ENCODE data around the gene KPTN. TPM values are rescaled to one million over a fixed set of nuclear protein-coding genes. Genes with fewer than 3 reads are reported as not detected.

KPTN gene
- total and polyA plus RNA-seq, 4 donors: 2.3 to 6.0 (median 4.0) TPM

GRCh38 chr19:47531640-47532387 lies 47.8 kb upstream of the KPTN start (continued):
- TF ChIP-seq FOXA2 (IDR thresholded peaks at IDR 0.05): no peak
- no peak for TF ChIP-seq HNF4A (conservative IDR thresholded peaks at IDR 0.05)
- TF ChIP-seq HNF4G (IDR thresholded peaks at IDR 0.05): no peak
- TF ChIP-seq CTCF (IDR thresholded peaks at IDR 0.05; ENCODE audit: low read depth, low read length, missing input control): no peak
- TF ChIP-seq EGR1 (IDR thresholded peaks at IDR 0.05; ENCODE audit: low read depth in 2 of 2): no peak
- no peak for TF ChIP-seq YY1 (IDR thresholded peaks at IDR 0.05)
- TF ChIP-seq RAD21 (IDR thresholded peaks at IDR 0.05): no peak

- H3K4me1 ChIP-seq (ENCODE audit: control insufficient read depth in 4 of 4, insufficient read depth in 4 of 4, low read length in 3 of 4): no peaks in the 10 kb centered on the region
- WGBS: 88% methylated on average over 16 of the region's 16 CpGs
- DNase-seq (ENCODE audit: low spot score): no peak
- H3K36me3 ChIP-seq (ENCODE audit: control insufficient read depth in 4 of 4, insufficient read depth in 3 of 4, low read depth in 1 of 4, low read length in 3 of 4): no peaks in the 10 kb centered on the region
- H3K27me3 ChIP-seq (ENCODE audit: control insufficient read depth in 4 of 4, insufficient read depth in 4 of 4, low read length in 3 of 4): no peaks in the 10 kb centered on the region
- no peak overlapping the region for H3K9ac ChIP-seq (ENCODE audit: low read depth in 1 of 2, low read length in 2 of 2)
- TF ChIP-seq RXRA (IDR thresholded peaks at IDR 0.05) (no peak), RAD21 (IDR thresholded peaks at IDR 0.05) (no peak), FOXA1 (IDR thresholded peaks at IDR 0.05) (no peak), GABPA (IDR thresholded peaks at IDR 0.05 in 1 of 2, conservative IDR thresholded peaks at IDR 0.05 in 1 of 2) (no peak), SP1 (IDR thresholded peaks at IDR 0.05) (no peak), REST (IDR thresholded peaks at IDR 0.05) (no peak), NR2F2 (IDR thresholded peaks at IDR 0.05) (no peak), TAF1 (conservative IDR thresholded peaks at IDR 0.05) (no peak), JUND (IDR thresholded peaks at IDR 0.05) (no peak), FOXA2 (IDR thresholded peaks at IDR 0.05) (no peak), HNF4A (conservative IDR thresholded peaks at IDR 0.05) (no peak), CTCF (IDR thresholded peaks at IDR 0.05; ENCODE audit: low read depth, low read length, missing input control) (no peak), EGR1 (IDR thresholded peaks at IDR 0.05; ENCODE audit: low read depth in 2 of 2) (no peak), HNF4G (IDR thresholded peaks at IDR 0.05) (no peak), YY1 (IDR thresholded peaks at IDR 0.05) (no peak)
- TF ChIP-seq, protein P1, sequence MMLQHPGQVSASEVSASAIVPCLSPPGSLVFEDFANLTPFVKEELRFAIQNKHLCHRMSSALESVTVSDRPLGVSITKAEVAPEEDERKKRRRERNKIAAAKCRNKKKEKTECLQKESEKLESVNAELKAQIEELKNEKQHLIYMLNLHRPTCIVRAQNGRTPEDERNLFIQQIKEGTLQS (IDR thresholded peaks at IDR 0.05): no peak
- TF ChIP-seq, protein P2, sequence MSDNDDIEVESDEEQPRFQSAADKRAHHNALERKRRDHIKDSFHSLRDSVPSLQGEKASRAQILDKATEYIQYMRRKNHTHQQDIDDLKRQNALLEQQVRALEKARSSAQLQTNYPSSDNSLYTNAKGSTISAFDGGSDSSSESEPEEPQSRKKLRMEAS (IDR thresholded peaks at IDR 0.05): no peak
- TF ChIP-seq, protein P3, sequence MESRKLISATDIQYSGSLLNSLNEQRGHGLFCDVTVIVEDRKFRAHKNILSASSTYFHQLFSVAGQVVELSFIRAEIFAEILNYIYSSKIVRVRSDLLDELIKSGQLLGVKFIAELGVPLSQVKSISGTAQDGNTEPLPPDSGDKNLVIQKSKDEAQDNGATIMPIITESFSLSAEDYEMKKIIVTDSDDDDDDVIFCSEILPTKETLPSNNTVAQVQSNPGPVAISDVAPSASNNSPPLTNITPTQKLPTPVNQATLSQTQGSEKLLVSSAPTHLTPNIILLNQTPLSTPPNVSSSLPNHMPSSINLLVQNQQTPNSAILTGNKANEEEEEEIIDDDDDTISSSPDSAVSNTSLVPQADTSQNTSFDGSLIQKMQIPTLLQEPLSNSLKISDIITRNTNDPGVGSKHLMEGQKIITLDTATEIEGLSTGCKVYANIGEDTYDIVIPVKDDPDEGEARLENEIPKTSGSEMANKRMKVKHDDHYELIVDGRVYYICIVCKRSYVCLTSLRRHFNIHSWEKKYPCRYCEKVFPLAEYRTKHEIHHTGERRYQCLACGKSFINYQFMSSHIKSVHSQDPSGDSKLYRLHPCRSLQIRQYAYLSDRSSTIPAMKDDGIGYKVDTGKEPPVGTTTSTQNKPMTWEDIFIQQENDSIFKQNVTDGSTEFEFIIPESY (IDR thresholded peaks at IDR 0.05): no peak
- no peaks in the 10 kb centered on the region for H3K9me3 ChIP-seq (ENCODE audit: control insufficient read depth in 4 of 4, low read length in 3 of 4)
- no peak overlapping the region for H3K4me3 ChIP-seq (ENCODE audit: low read depth in 1 of 3, low read length in 3 of 3)
- no peak overlapping the region for H3K27ac ChIP-seq (ENCODE audit: low read depth in 1 of 2, low read length in 2 of 2)
These were observed 45.2 kb upstream of the KPTN start for GRCh38 chr19:47529018-47529742.

Data from liver (tissue), 9 donors.